Measurements from ENCODE around the gene CCDC81.
"Not testable (repeated sequence)": the region's sequence is repeated elsewhere in the genome, so short reads cannot be mapped to it uniquely, and the experiment has no call there.

The CCDC81 gene

DNA sequence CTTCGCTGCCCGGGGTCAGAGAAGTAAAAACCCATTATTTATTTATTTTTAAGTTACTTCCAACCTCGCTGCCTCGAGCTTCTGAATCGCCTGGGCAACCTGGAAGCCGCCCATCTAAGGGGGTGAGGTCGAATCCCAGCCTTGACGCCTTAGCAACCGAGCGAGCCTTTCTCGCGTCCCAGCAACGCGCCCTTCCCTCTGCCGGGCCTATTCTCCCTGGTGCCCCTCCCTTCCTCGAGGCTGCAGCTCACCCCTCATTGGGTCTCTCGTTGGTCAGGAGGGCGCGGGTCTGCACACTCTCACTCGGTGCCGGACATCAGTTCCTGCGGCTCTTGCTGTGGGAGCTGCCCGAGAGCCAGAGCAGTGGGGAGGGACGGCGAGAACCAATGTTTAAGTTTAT lies at the start of gene CCDC81:
Gene CCDC81, plus strand, starts transcription at position 302 of the 400 bp plus-strand sequence. CDS start 277 bp downstream, outside the sequence.
- no peak for DNase-seq (ENCODE audit: low read depth)

DNA sequence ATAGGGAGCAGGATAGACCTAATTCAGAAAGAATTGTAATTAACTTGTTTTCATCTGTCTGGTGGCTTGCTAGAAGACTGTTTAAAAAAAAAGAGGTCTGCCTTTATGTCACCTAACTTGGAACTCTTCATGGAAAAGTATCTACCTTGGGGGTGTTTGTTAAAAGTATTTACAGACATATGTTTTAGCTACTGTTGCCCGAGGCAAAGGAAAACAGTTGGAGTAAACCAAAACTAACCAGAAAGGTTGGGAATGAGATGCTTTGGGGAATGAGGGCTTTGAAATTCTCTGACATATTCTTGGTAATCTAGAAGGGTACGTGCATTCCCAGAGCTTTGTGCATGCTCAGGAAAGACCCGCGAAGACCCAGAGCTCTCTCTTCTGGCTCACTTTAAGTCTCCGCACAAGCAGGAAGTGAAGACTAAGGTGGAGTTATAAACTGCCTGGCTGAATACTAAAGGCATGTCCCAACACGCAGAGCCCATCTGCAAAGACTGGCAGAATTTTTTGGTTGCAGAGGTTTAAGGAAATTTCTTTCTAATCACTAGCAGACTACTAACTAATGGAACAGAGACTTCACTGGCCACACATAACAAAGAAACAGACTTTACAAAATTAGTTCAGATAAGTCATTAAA lies 39.4 kb upstream of the CCDC81 start:
- no peak for DNase-seq (ENCODE audit: low read depth)

DNA sequence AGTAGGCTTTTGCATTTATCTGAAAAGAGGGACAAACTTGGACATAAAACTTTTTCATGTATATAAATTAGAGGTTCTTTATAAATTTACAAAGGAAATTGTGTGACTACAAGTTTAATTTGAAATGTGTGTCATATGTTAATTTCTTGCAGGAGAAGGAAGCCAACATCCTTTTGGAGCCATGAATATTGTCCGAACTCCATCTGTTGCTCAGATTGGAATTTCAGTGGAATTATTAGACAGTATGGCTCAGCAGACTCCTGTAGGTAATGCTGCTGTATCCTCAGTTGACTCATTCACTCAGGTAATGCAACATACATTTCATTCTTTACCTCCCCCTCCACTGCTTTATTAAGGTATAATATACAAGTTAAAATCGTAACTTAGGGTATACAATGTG lies 37.5 kb upstream of the CCDC81 start:
- no peak for DNase-seq (ENCODE audit: low read depth)

DNA sequence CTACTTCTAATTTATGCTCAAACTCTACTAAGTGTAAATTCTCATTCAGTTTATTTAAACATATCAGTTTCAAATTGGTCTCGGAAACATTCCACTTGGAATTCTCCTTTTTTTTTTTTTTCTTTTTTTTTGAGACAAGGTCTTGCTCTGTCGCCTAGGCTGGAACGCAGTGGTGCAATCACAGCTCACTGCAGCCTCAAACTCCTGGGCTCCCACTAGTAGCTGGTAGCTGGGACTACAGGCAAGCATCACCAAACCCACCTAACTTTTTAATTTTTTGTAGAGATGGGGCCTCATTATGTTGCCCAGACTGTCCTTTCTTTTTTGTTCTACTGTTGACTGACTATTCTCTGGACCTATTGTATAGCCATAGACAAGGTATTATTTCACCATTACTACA lies 33.3 kb upstream of the CCDC81 start:
- no peak for DNase-seq (ENCODE audit: low read depth)

DNA sequence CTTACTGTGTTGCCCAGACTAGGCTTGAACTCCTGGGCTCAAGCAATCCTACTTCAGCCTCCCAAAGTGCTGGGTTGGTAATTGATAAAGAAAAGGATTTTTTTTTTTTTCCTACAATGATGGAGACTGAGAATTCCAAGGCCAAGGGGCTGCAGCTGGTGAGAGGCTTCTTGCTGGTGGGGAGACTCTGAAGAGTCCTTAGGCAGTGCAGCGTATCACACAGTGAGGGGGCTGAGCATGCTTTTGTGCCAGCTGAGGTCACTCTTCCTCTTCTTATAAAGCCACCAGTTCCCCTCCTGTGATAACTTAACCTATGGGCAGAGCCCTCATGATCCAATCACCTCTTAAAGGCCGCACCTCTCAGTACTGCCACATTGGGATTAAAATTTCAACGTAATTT lies 28.2 kb upstream of the CCDC81 start:
- no peak for DNase-seq (ENCODE audit: low read depth)

DNA sequence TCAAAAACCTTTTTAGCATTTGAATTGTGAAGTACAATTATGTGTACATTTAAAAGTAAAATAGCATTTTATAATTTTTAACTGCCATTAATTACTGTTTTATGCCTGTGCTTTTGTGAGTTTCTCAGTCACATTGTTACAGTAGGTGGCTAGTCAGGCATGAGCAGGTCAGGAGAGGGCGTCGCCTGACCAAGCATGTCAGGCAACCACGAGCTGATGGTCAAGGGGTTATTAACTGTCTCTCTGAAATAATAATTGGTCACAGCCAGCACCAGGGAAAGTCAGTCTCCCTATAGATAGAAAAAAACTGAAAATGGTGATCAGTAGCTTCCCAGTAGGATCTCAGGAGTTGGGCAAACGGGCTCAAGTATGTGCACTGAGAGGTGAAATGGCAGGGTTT lies 19.4 kb upstream of the CCDC81 start:
- DNase-seq (ENCODE audit: low read depth), result no peak

DNA sequence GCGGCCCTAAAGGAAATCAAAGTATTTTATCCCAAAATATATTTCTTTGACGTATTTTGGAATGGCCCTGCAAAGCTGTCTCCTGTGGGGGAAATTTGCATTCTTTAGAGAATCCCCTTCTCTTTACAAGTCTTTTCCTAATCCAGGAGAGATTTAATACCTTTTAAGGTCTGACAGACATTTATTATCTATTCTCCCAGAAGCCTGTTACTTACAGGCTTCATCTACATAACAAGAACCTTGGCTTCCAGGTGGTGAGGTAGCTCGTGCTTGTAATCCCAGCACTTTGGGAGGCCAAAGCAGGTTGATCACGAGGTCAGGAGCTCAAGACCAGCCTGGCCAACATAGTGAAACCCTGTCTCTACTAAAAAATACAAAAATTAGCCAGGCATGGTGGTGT lies 17.3 kb upstream of the CCDC81 start:
- DNase-seq (ENCODE audit: low read depth), result not testable (repeated sequence)

DNA sequence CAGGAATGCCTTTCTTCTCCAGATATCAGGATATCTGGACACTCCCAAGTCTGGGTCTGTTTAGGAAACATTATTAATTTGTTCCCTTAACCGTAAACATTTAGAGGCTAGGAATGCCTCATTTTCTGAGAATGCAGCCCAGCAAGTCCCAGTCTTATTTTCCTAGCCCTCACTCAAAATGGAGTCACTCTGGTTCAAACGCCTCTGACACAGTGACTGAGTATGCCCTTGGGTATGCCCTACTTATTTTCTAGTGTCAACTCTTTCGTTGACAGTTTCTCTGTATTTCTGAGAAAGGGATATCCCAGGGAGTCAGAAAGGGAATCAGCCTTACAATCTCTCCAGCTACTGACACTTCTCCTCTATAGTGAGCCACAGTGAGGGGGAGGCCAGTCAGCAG lies 16.0 kb upstream of the CCDC81 start:
- DNase-seq (ENCODE audit: low read depth), result no peak

DNA sequence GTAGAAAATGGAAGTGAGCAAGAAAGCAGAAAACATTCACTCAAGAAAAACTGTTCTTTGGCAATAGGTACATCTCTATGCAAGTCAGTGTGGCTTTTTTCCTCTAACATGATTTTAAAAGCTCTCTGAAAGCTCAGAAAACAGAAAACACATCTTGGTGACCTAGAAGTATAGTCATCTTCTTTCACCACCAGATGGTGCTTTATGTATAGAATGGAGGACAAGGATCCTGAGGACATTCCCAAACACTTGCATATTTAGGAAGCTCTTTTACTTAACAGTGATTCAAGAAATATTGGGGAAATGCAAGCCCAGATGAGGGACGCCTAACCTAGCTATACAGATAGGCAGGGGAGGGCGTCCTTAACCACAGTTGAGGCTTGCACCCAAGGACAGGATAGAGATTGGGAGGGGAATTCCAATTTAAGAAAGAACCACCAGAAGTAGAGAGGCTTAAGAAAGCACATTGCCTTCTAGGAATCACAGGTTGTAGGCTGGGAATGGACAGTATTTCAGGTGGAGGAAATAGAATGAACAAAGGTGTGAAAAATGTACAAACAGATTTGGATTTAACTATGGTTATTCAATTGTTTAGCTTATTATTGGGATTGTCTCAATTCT lies 13.8 kb upstream of the CCDC81 start:
- no peak for DNase-seq (ENCODE audit: low read depth)

DNA sequence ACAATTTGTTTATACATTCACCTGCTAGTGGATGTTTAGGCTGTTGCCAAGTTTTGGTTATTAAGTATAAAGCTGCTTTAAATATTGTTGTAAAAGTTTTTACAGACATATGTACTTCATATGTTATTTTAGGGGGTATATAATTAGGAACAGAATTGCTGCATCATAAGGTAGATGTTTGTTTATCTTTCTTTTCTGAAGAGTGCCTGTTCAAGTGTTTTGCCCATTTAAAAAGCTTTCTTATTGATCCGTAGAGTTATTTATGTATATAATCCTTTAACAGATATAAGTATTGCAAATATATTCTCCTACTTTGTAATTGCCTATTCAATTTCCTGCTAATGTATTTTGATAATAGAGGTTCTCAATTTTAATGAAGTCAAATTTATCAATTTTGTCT lies 11.3 kb upstream of the CCDC81 start:
- DNase-seq (ENCODE audit: low read depth), result no peak

DNA sequence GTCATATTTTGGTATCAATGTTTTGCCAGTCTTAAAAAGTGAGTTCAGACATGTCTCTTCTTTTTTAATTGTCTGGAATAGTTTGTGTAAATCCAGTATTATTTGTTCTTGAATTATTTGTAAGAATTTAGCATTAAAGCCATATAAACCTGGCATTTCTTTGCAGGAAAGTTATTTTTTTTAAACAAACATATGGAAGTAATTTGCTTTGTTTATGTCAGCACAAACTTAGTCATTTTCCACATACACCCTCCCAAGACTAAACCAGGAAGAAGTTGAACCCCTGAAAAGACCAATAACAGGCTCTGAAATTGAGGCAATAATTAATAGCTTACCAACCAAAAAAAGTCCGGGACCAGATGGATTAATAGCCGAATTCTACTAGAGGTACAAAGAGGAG lies 9.1 kb upstream of the CCDC81 start:
- no peak for DNase-seq (ENCODE audit: low read depth)

DNA sequence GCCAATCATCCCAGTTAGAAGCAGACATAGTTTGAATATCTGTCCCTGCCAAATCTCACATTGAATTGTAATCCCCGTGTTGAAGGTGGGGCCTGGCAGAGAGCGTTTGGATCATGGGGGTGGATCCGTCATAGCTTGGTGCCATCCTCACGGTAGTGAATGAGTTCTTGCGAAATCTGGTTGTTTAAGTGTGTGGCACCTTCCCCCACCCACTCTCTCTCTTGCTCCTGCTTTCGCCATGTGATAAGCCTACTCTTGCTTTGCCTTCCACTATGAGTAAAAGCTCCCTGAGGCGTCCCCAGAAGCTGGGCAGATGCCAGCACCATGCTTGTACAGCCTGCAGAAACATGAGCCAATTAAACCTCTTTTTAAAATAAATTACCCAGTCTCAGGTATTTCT lies 5.0 kb upstream of the CCDC81 start:
- no peak for DNase-seq (ENCODE audit: low read depth)

DNA sequence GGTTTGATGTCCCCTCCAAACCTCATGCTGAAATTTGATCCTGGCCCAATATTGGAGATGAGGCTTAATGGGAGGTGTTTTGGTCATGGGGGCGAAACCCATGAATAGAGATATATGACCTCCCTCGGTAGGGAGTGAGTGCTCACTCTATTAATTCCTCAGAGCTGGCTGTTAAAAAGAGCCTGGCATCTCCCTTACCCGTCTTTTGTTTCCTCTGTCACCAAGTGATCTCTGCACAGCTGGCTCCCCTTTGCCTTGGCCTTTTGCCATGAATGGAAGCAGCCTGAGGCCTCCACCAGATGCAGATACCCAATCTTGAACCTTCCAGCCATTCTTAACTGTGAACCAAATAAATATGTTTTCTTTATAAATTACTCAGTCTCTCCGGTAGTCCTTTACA lies 4.5 kb upstream of the CCDC81 start:
- no peak for DNase-seq (ENCODE audit: low read depth)

DNA sequence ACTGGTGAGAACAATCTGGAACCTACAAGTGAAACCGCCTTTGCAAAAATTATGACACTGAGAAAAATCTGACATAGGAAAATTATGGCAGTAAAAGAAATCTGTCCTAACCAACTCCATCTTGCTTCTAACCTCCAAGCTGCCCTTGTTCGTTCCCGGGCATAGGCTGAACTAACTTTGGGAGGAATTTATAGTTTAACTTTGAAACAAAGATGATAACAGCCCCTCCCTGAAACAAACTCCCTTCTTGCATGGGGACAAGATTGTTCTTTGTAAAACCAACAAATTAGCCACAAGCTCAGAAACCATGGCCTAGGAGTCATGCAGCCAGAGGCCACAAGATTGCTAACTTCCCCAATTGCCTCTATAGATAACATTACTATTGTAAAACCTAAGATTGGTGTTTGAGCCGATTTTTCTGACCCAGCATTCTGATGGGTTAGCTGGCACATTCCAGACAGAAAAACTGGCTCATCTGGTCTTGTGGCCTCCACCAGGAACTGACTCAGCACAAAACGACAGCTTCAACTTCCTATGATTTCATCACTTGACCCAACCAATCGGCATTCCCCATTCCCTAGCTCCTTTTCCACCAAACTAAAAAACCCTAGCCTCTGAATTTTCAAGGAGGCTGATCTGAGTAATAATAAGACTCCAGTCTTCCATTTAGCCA lies 3.6 kb upstream of the CCDC81 start:
- DNase-seq (ENCODE audit: low read depth), result no peak

DNA sequence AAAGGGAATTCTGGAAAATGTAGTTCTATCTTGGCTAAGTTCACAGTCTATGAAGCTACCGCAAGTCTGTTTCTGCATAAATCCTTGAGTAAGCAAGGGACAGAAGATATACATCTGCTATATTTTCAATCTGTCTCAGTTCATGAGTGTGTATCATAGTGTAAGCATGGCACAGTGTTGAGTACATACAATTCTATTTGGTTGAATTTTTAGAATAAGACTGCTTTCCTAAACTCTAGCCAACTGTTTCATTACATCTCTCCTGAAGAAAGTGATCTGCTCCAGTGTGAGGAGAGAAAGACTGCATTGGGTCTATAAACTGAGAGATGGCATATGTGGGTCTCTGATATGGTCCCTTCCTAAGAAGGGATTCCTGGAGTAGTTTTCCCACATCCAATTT lies 2.6 kb upstream of the CCDC81 start:
- DNase-seq (ENCODE audit: low read depth), result no peak

DNA sequence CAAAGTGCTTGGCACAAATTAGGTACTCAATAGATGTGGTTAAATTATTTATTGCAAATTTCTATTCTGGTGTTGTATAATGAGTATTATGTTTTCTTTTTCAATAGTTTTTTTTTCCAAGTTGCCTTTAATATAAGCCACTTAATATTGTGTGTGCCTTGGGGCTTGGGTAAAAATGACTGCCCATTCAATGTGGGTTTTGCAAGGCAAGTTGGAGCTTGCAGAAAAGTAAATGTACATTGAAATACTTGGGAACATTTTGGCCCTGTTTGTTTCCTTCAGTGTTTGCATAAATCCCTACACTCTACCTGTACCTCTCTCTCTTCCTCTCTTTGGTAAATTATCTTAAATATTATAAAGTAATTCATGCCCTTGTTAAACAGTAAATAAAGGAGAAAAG lies 2.1 kb upstream of the CCDC81 start:
- no peak for DNase-seq (ENCODE audit: low read depth)

DNA sequence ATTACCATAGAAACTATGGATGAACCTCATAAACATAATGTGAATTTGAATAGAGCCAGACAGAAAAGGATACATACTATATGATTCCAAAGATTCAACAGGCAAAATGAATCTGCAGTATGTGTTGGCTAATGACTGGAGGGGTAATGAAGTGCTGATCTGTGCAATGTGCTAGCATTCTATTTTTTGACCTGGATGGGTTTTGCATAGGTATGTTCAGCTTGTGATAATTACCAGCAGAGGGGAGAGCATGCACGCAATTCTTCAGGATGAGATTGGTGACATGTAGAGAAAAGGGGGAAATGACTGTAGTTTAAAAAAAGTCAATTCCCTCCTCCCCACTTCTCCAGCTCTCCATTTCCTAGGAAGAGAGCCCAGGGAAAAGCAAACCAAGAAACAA lies 618 bp upstream of the CCDC81 start:
- DNase-seq (ENCODE audit: low read depth), result no peak

DNA sequence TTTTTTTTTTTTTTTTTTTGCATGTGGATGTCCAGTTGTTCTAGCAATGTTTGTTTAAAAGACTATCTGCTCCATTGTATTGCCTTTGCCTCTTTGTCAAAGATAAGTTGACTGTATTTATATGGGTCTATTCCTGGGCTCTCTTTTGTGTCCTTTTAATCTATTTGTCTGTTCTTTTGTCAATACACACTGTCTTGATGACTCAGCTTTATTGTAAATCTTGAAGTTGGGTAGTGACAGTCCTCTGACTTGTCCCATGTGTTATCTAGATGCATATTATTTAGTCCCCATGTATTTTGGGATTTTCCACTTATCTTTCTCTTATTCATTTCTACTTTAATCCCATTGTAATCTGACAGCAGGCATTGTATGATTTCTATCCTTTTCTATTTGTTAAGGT lies 3.3 kb downstream of the CCDC81 start:
- DNase-seq (ENCODE audit: low read depth), result no peak

DNA sequence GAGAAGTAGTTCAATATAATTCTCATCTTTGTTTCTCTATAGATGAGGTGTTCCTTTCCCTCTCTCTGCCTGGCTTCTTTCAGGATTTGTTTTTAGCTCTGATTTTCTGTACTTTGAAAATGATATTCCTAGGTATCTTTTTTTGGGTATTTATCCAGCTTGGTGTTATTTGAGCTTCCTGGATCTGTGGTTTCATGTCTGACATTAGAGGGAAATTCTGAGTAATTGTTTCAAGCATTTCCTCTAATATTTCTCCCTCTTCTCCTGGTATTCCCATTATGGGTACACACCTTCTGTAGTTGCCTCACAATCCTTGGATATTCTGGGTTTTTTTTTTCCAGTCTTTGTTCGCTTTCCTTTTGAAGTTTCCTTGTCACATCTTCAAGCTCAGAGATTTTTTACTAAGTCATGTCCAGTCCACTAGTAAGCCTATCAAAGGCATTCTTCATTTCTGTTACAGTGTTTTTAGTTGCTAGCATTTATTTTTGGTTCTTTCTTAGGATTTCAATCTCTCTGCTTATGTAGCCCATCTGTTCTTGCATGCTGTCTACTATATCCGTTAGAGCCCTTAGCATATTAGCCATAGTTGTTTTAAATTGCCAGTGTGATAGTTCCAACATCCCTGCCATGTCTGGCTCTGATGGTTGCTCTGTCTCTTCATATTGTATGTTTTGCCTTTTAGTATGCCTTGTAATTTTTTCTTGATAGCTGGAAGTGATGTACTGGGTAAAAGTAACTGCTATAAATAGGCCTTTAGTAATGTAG lies 5.8 kb downstream of the CCDC81 start:
- no peak for DNase-seq (ENCODE audit: low read depth)

DNA sequence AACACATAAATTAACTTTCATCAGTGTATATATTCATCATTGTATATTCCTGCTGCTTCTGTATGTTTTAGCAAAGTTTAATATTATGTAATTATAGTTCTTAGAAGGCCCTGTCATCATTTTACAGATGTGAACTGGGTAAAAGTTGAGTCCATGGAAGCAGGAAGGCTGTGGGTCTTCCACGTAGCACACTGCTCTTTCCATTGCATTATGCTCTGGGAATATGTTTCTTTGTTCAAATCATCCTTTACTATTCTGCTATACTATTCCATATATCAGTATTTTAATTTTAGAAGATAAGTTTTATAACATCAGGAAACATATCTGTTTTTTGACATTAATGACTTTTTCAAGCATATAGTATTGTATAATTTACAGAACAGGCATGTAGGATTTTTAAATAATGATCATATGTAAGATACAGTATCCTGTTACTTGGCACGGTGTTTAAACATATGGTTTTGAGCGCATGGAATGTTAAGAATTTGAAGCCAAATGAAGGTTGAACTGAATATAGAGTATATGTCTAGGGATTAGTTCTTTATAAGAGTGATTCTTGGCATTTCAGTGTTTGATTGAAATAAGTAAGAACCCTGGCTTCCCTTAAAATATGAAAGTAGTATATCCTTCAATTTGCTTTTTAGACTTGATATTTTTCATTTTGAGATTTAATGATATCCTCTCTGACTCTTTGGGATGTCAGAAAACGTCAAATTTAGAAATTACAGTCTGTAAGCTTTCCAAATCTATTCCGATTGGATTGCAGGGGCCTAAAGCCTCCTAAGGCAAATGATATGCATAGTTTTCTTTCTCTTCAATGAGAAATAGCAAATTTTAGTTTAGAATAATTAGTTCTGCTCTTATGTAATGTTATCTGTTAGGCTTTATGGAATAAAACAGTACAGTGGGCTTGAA lies 8.6 kb downstream of the CCDC81 start:
- DNase-seq (ENCODE audit: low read depth), result no peak

DNA sequence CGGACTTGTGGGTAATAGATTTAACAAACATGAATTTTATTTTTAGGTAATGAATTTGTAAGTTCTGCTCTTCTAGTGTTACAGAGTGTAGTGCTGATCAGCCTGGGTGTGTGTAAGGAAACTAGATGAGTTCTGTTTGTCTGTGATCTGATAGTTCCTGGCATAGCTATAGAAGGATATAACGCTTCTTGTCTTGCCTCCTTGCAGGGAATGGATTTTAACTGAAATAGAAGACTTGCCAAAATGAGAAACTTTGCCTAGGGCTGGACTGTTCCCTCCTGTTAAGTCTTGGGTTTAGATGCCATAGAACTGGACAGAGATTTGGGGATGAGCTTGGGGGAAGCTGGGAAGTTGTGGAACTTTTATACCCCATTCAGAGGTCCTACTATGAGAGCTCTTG lies 11.6 kb downstream of the CCDC81 start:
- DNase-seq (ENCODE audit: low read depth), result no peak

DNA sequence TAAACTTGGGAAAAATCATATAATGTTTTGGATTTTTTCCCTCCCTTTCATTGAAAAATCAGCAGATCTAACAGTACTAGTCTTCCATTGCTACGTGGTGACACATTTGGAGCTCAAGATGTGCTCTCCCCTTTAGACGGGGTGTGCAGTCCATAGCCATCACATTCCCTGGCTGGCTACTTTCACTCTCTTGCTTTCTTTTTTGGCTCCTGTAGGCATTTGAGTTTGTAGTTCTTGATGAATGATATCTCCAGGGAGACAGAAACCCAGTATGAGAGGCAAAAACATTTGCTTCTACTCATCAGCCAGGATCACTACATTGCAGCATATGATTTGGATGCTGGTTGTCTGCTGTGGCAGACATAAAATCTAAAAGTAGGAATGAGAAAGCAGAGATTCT lies 12.1 kb downstream of the CCDC81 start:
- DNase-seq (ENCODE audit: low read depth), result no peak
